HepG2 (cell line): Measurements from ENCODE around the gene MAP1LC3B. TPM values are rescaled to one million over a fixed set of nuclear protein-coding genes. Genes with fewer than 3 reads are reported as not detected.

ENCODE experiments used
- ATAC-seq: fragments of 200-7000 bp; cut with Tn5 transposase; 3 replicates; pipeline ENCODE4 v1.9.1; 2020; ENCODE audit warnings: mild to moderate bottlenecking, moderate library complexity
- BruUV-seq: library from RNA; stranded (reverse); fragments of 400-500 nt; replicated peaks from 2 replicates; lab custom pipeline; 2021; lab: Mats Ljungman, UMichigan
- CTCF ChIA-PET: fragments of 300-600 bp; formaldehyde crosslinking; extraction: SDS; loops from one replicate; lab custom pipeline; 2021; ENCODE audit warnings: low total read pairs, inconsistent platforms, low intra/inter-chr PET ratio; lab: Yijun Ruan, JAX
- POLR2A ChIA-PET: fragments of 350-600 bp; sonication (Branson Sonifier 250); formaldehyde crosslinking; loops from one replicate; lab custom pipeline; 2020; ENCODE audit warnings: antibody characterized with exemption, inconsistent platforms; lab: Yijun Ruan, JAX
- DNase-seq: peaks from one replicate; pipeline ENCODE4 v3.0.0-alpha.2; 2015; ENCODE audit warnings: low spot score
- FAIRE-seq: peaks from 3 replicates; lab custom pipeline; 2011; peaks lifted over from hg19 to GRCh38; lab: Jason Lieb, UNC
- H2AFZ ChIP-seq: one replicate; pipeline ENCODE4 v1.6.1; 2011; ENCODE audit warnings: low read length, inconsistent platforms
- H3K27ac ChIP-seq: fragments of 300-600 bp; 3 replicates; pipeline ENCODE4 v1.8.0; 2011; ENCODE audit warnings: mixed run types, mild to moderate bottlenecking, mixed read lengths, low read length, inconsistent platforms; ENCODE audit not compliant: insufficient read depth; ENCODE audit errors: extremely low read length
- H3K27me3 ChIP-seq, 2 experiments: fragments of 200-600 bp in 1 of 2; 2 replicates in 1 of 2; 3 replicates in 1 of 2; pipeline versions ENCODE4 v1.6.0 to v1.8.0; 2011; ENCODE audit warnings: low read length in 2 of 2, mild to moderate bottlenecking in 2 of 2, moderate library complexity in 2 of 2, inconsistent platforms in 1 of 2; ENCODE audit not compliant: insufficient read depth in 2 of 2, control insufficient read depth in 1 of 2
- H3K36me3 ChIP-seq, 2 experiments: fragments of 200-600 bp in 1 of 2; replicated peaks in 1 of 2; 2 replicates in 1 of 2; 3 replicates in 1 of 2; pipeline versions ENCODE4 v1.5.1 to v1.8.0; 2011; ENCODE audit warnings: low read length in 2 of 2, inconsistent platforms in 1 of 2; ENCODE audit not compliant: insufficient read depth in 2 of 2, control insufficient read depth in 1 of 2
- H3K4me1 ChIP-seq: 2 replicates; pipeline ENCODE4 v1.5.1; 2012; ENCODE audit warnings: low read length, inconsistent platforms; ENCODE audit not compliant: insufficient read depth
- H3K4me2 ChIP-seq: 2 replicates; pipeline ENCODE4 v1.6.0; 2011; ENCODE audit warnings: low read depth, low read length, inconsistent platforms
- H3K4me3 ChIP-seq, 3 experiments: fragments of 200-600 bp in 1 of 3; sonication (generic), shearing (Covaris generic) in 1 of 3; replicated peaks in 1 of 3; 2 replicates each; pipeline ENCODE4 v1.5.1; 2011 to 2016; ENCODE audit warnings: low read length in 3 of 3, inconsistent platforms in 2 of 3, low read depth in 2 of 3, mild to moderate bottlenecking in 2 of 3, control low read depth in 1 of 3, mixed read lengths in 1 of 3; ENCODE audit not compliant: insufficient read depth in 1 of 3
- H3K79me2 ChIP-seq: one replicate; pipeline ENCODE4 v1.6.1; 2011; ENCODE audit warnings: low read length, inconsistent platforms; ENCODE audit not compliant: insufficient read depth
- H3K9ac ChIP-seq: 2 replicates; pipeline ENCODE4 v1.6.0; 2011; ENCODE audit warnings: mild to moderate bottlenecking, low read depth, low read length, inconsistent platforms; ENCODE audit not compliant: insufficient read depth
- H3K9me3 ChIP-seq: 2 replicates; pipeline ENCODE4 v1.5.1; 2012; ENCODE audit warnings: mild to moderate bottlenecking, low read length
- H4K20me1 ChIP-seq: 2 replicates; pipeline ENCODE4 v1.6.0; 2011; ENCODE audit warnings: inconsistent platforms, mild to moderate bottlenecking, low read length, moderate library complexity; ENCODE audit not compliant: insufficient read depth
- ATF3 ChIP-seq: sonication (generic); formaldehyde crosslinking; IDR thresholded peaks from 2 replicates; pipeline ENCODE4 v1.4.0; 2020; ENCODE audit warnings: missing genetic modification reagents
- NFE2L1 ChIP-seq: sonication (generic); formaldehyde crosslinking; IDR thresholded peaks from 2 replicates; pipeline ENCODE4 v1.4.0; 2020; ENCODE audit warnings: missing genetic modification reagents, mild to moderate bottlenecking, borderline replicate concordance
- PAWR ChIP-seq: sonication (generic); formaldehyde crosslinking; IDR thresholded peaks from 2 replicates; pipeline ENCODE4 v1.4.0; 2020; ENCODE audit warnings: missing genetic modification reagents, mild to moderate bottlenecking, borderline replicate concordance
- RBM22 ChIP-seq: fragments of 200-400 bp; formaldehyde crosslinking; optimal IDR thresholded peaks from 2 replicates; pipeline ENCODE3; 2017; ENCODE audit warnings: mild to moderate bottlenecking, low read length, moderate library complexity
- RNF2 ChIP-seq: fragments of 450-650 bp; conservative IDR thresholded peaks from 2 replicates; pipeline ENCODE4 v1.6.1; 2016; ENCODE audit warnings: low read depth
- SMAD1 ChIP-seq: sonication (generic); formaldehyde crosslinking; IDR thresholded peaks from 2 replicates; pipeline ENCODE4 v1.4.0; 2020; ENCODE audit warnings: missing genetic modification reagents, low read depth, mild to moderate bottlenecking, borderline replicate concordance
- SNAI1 ChIP-seq: sonication (generic); formaldehyde crosslinking; IDR thresholded peaks from 2 replicates; pipeline ENCODE4 v1.5.0; 2020; ENCODE audit warnings: mild to moderate bottlenecking, missing genetic modification reagents, borderline replicate concordance
- SOX13 ChIP-seq, 3 experiments: fragments of 450-650 bp in 1 of 3; sonication (generic) in 1 of 3; formaldehyde crosslinking in 1 of 3; IDR thresholded peaks in 2 of 3; conservative IDR thresholded peaks in 1 of 3; 2 replicates each; pipeline versions ENCODE4 v1.5.0 to v1.6.1; 2016 to 2020; ENCODE audit warnings: antibody characterized with exemption in 1 of 3, mild to moderate bottlenecking in 1 of 3, missing compliant biosample characterization in 1 of 3, missing genetic modification reagents in 1 of 3, moderate library complexity in 1 of 3
- THAP7 ChIP-seq: sonication (generic); formaldehyde crosslinking; IDR thresholded peaks from 2 replicates; pipeline ENCODE4 v1.8.1; 2023; ENCODE audit warnings: mild to moderate bottlenecking, missing genetic modification reagents
- ZIK1 ChIP-seq: sonication (generic); formaldehyde crosslinking; IDR thresholded peaks from 2 replicates; pipeline ENCODE4 v1.5.0; 2020; ENCODE audit warnings: mild to moderate bottlenecking, low read depth, missing genetic modification reagents, borderline replicate concordance
- ZNF740 ChIP-seq: sonication (generic); formaldehyde crosslinking; IDR thresholded peaks from 2 replicates; pipeline ENCODE4 v1.4.0; 2020; ENCODE audit warnings: missing genetic modification reagents
- WGBS: methylation state at CpG from one replicate; pipeline ENCODE4 v1.1.6; 2017; ENCODE audit warnings: low lambda C conversion rate; 5-methylcytosine and 5-hydroxymethylcytosine counted together
- in situ Hi-C: cut with HindIII; loops from 2 replicates; pipeline ENCODE4 v1.10.0; 2017; ENCODE audit warnings: low pct_unique_long_range_greater_than_20kb; ENCODE audit not compliant: extremely low pct_ligation_motif_present
- intact Hi-C: fragments of 100-400 bp; cut with micrococcal nuclease; formaldehyde crosslinking; loops from one replicate; pipeline ENCODE4 v1.10.0; 2022; ENCODE audit not compliant: unreplicated experiment
- polyA plus RNA-seq, 8 experiments: library from polyadenylated mRNA; depleted of rRNA in 3 of 8; stranded (reverse) in 7 of 8; unstranded in 1 of 8; fragments of >200 nt; fragmentation: Illumina TruSeq in 4 of 8; extraction: Trizol in 4 of 8; gene quantifications; 2 replicates each; pipeline versions ENCODE4 v1.2.1 to v1.2.3, GENCODE V29; 2011 to 2016; ENCODE audit warnings: low read depth in 4 of 8, missing spikeins in 1 of 8, mixed read lengths in 1 of 8; ENCODE audit not compliant: insufficient read depth in 1 of 8
- total RNA-seq, 5 experiments: library from RNA; depleted of rRNA; stranded (reverse); fragments of >200 nt; fragmentation: Illumina TruSeq; extraction: Trizol; gene quantifications; 2 replicates each; pipeline ENCODE4 v1.2.3, GENCODE V29; 2016; ENCODE audit warnings: low read depth in 1 of 5
- TF ChIP-seq, protein P1 (sequence below): sonication (generic); formaldehyde crosslinking; IDR thresholded peaks from 2 replicates; pipeline ENCODE4 v1.4.0; 2020; ENCODE audit warnings: missing genetic modification reagents
- TF ChIP-seq, protein P2 (sequence below): sonication (generic); formaldehyde crosslinking; IDR thresholded peaks from 2 replicates; pipeline ENCODE4 v1.8.1; 2022; ENCODE audit warnings: low read depth, mild to moderate bottlenecking, missing genetic modification reagents

The MAP1LC3B gene
- total and polyA plus RNA-seq, 2 of the 13 experiments (the other 11 are each of a cell fraction or from before 2014, with no cell fraction given): 15.7 to 37.4 TPM

GRCh38 chr16:87387942-87388817 is 4.0 kb upstream of the MAP1LC3B start:
- ATAC-seq (peak; percentile 76), FAIRE-seq (peak; percentile 97), DNase-seq (peak; percentile 100)
- Histone ChIP-seq H3K4me1 (peaks cover 60% of the 10 kb centered on the region), H3K4me2 (peak overlapping the region; percentile 86), H2AFZ (no peak overlapping the region), H3K36me3 (no peaks in the 10 kb centered on the region), H3K27ac (peak overlapping the region; percentile 83), H4K20me1 (peaks cover 5% of the 10 kb centered on the region; the same call in 1 of the 2 replicates), H3K27me3 (no peaks in the 10 kb centered on the region; a peak in 1 of 5 replicates), H3K79me2 (peaks cover 17% of the 10 kb centered on the region), H3K9me3 (no peaks in the 10 kb centered on the region), H3K4me3 (peak overlapping the region; percentile 17 to 56 (median 35); a peak in 5 of 6 replicates), H3K9ac (peak overlapping the region; percentile 67)
- intact Hi-C loops (loop anchor here (10.0 kb wide), 2 partner anchors 97 to 467 kb away; no protein-coding TSS in a partner anchor), in situ Hi-C loops (loop anchor here (25.0 kb wide), 1 partner anchor 474 kb away; the partner anchor contains the start of gene SLC7A5)
- WGBS: 7% methylated on average over 18 of the region's 18 CpGs
- TSS peak; percentile 53 for BruUV-seq
- ChIA-PET POLR2A (interaction anchor here (0.7 to 4.2 kb wide), 24 partner anchors 8 to 1121 kb away, joined by 3 to 62 read pairs (median 4); partner anchors contain the start of gene C16orf95), CTCF (no interaction called here)
- TF ChIP-seq ZIK1 (CRISPR knock-in tag): no peak
- TF ChIP-seq ZNF740 (CRISPR knock-in tag): no peak
- peak; percentile 96 for TF ChIP-seq ATF3 (CRISPR knock-in tag)
- peak; percentile 100 for TF ChIP-seq THAP7
- TF ChIP-seq, protein P1, sequence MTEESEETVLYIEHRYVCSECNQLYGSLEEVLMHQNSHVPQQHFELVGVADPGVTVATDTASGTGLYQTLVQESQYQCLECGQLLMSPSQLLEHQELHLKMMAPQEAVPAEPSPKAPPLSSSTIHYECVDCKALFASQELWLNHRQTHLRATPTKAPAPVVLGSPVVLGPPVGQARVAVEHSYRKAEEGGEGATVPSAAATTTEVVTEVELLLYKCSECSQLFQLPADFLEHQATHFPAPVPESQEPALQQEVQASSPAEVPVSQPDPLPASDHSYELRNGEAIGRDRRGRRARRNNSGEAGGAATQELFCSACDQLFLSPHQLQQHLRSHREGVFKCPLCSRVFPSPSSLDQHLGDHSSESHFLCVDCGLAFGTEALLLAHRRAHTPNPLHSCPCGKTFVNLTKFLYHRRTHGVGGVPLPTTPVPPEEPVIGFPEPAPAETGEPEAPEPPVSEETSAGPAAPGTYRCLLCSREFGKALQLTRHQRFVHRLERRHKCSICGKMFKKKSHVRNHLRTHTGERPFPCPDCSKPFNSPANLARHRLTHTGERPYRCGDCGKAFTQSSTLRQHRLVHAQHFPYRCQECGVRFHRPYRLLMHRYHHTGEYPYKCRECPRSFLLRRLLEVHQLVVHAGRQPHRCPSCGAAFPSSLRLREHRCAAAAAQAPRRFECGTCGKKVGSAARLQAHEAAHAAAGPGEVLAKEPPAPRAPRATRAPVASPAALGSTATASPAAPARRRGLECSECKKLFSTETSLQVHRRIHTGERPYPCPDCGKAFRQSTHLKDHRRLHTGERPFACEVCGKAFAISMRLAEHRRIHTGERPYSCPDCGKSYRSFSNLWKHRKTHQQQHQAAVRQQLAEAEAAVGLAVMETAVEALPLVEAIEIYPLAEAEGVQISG (CRISPR knock-in tag): peak; percentile 88
- no peak for TF ChIP-seq PAWR
- TF ChIP-seq SOX13 (IDR thresholded peaks at IDR 0.05): no peak
- TF ChIP-seq SOX13 (CRISPR knock-in tag; conservative IDR thresholded peaks at IDR 0.05 in 1 of 2, IDR thresholded peaks at IDR 0.05 in 1 of 2): peak in 1 of 2 experiments; percentile 77; a peak in 1 of 4 replicates
- TF ChIP-seq RNF2: no peak
- TF ChIP-seq, protein P2, sequence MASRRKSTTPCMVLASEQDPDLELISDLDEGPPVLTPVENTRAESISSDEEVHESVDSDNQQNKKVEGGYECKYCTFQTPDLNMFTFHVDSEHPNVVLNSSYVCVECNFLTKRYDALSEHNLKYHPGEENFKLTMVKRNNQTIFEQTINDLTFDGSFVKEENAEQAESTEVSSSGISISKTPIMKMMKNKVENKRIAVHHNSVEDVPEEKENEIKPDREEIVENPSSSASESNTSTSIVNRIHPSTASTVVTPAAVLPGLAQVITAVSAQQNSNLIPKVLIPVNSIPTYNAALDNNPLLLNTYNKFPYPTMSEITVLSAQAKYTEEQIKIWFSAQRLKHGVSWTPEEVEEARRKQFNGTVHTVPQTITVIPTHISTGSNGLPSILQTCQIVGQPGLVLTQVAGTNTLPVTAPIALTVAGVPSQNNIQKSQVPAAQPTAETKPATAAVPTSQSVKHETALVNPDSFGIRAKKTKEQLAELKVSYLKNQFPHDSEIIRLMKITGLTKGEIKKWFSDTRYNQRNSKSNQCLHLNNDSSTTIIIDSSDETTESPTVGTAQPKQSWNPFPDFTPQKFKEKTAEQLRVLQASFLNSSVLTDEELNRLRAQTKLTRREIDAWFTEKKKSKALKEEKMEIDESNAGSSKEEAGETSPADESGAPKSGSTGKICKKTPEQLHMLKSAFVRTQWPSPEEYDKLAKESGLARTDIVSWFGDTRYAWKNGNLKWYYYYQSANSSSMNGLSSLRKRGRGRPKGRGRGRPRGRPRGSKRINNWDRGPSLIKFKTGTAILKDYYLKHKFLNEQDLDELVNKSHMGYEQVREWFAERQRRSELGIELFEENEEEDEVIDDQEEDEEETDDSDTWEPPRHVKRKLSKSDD (CRISPR knock-in tag): peak; percentile 81; the same call in 1 of the 2 replicates
- no peak for TF ChIP-seq SMAD1 (CRISPR knock-in tag)
- TF ChIP-seq RBM22: no peak
- TF ChIP-seq SNAI1 (CRISPR knock-in tag): no peak
- no peak for TF ChIP-seq NFE2L1
